GM13977 (cell line): ENCODE results near the gene KDM8.

ENCODE experiments used
- DNase-seq: peaks from one replicate; pipeline ENCODE4 v3.0.0; 2012; ENCODE audit warnings: low spot score
- CTCF ChIP-seq: IDR thresholded peaks from 2 replicates; pipeline ENCODE4 v1.5.1; 2012; ENCODE audit warnings: mild to moderate bottlenecking, control low read depth; ENCODE audit not compliant: insufficient read depth; ENCODE audit errors: extremely low read depth, missing control alignments
- in situ Hi-C: fragments of 300-500 bp; cut with MboI; formaldehyde crosslinking; loops from one replicate; pipeline ENCODE4 v1.12.0; 2022; ENCODE audit warnings: low sequenced_read_pairs, low pct_unique_long_range_greater_than_20kb, mixed read lengths, inconsistent platforms; ENCODE audit not compliant: unreplicated experiment

Gene KDM8

DNA sequence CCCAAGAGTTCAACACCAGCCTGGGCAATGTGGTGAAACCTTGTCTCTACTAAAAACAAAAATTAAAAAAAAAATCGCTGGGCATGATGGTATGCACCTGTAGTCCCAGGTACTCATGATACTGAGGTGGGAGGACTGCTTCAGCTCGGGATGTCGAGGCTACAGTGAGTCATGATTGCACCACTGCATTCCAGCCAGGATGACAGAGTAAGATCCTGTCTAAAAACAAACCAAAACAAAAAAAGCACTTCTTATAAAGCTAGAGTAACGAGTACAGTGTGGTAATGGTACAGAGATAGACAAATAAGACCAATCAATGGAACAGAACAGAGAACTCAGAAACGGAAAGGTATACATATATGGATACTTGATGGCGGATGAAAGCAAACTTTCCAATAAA is 60.8 kb downstream of the KDM8 start:
- in situ Hi-C loops: no loop called here
- no peak for DNase-seq
- TF ChIP-seq CTCF: no peak

- DNase-seq: no peak
- no peak for TF ChIP-seq CTCF
- in situ Hi-C loops: no loop called here
Observed at GRCh38 chr16:27265982-27266381, 62.7 kb downstream of the KDM8 start.

- TF ChIP-seq CTCF: no peak
- in situ Hi-C loops: no loop called here
- DNase-seq: no peak
Observed at GRCh38 chr16:27267037-27267677, 63.8 kb downstream of the KDM8 start.

GRCh38 chr16:27268376-27269299 is 65.3 kb downstream of the KDM8 start, which contains the start of gene NSMCE1:
Gene NSMCE1 (minus strand): TSS chr16:27268772. CDS start chr16:27257570, 11,202 bp downstream.
- in situ Hi-C loops: no loop called here
- peak; percentile 91 for DNase-seq
- TF ChIP-seq CTCF: peak; percentile 11

- no peak for TF ChIP-seq CTCF
- in situ Hi-C loops: no loop called here
Observed at GRCh38 chr16:27269300-27270150, 66.2 kb downstream of the KDM8 start.

GRCh38 chr16:27270349-27270748 is 67.0 kb downstream of the KDM8 start:
- no peak for DNase-seq
- no peak for TF ChIP-seq CTCF
- in situ Hi-C loops: no loop called here

More at GRCh38 chr16:27269300-27270150, 66.2 kb downstream of the KDM8 start:
- no peak for DNase-seq
